GM13977 (cell line): ENCODE measurements around the gene RIGI.
A peak's percentile ranks its signal among the peaks of the same experiment; 100 is the strongest.
"Not testable (repeated sequence)": the region's sequence is repeated elsewhere in the genome, so short reads cannot be mapped to it uniquely, and the experiment has no call there.

Experiments
- DNase-seq: peaks from one replicate; pipeline ENCODE4 v3.0.0; 2012; ENCODE audit warnings: low spot score
- CTCF ChIP-seq: IDR thresholded peaks from 2 replicates; pipeline ENCODE4 v1.5.1; 2012; ENCODE audit warnings: mild to moderate bottlenecking, control low read depth; ENCODE audit not compliant: insufficient read depth; ENCODE audit errors: extremely low read depth, missing control alignments
- in situ Hi-C: fragments of 300-500 bp; cut with MboI; formaldehyde crosslinking; loops from one replicate; pipeline ENCODE4 v1.12.0; 2022; ENCODE audit warnings: low sequenced_read_pairs, low pct_unique_long_range_greater_than_20kb, mixed read lengths, inconsistent platforms; ENCODE audit not compliant: unreplicated experiment

Gene RIGI

GRCh38 chr9:32551276-32552051 lies 25.5 kb upstream of the RIGI start:
- peak; percentile 39 for DNase-seq
- no peak for TF ChIP-seq CTCF

GRCh38 chr9:32550562-32551275 lies 24.7 kb upstream of the RIGI start:
- no peak for TF ChIP-seq CTCF
- in situ Hi-C loops = loop anchor here (25.0 kb wide), 1 partner anchor 88 kb away; no protein-coding TSS in a partner anchor
- DNase-seq = peak; percentile 98

More at GRCh38 chr9:32551276-32552051, 25.5 kb upstream of the RIGI start:
- in situ Hi-C loops = loop anchor here (25.0 kb wide), 1 partner anchor 89 kb away; no protein-coding TSS in a partner anchor

GRCh38 chr9:32550150-32550561 lies 24.2 kb upstream of the RIGI start:
- no peak for DNase-seq
- TF ChIP-seq CTCF = no peak
- in situ Hi-C loops = loop anchor here (25.0 kb wide), 1 partner anchor 88 kb away; no protein-coding TSS in a partner anchor

- DNase-seq, in situ Hi-C loops: not testable (repeated sequence)
Measured at GRCh38 chr9:32548213-32548612, 22.2 kb upstream of the RIGI start.

GRCh38 chr9:32545884-32546283 lies 19.9 kb upstream of the RIGI start:
- in situ Hi-C loops = no loop called here
- no peak for TF ChIP-seq CTCF
- no peak for DNase-seq

- no peak for DNase-seq
- no peak for TF ChIP-seq CTCF
- in situ Hi-C loops = no loop called here
Measured at GRCh38 chr9:32543047-32543446, 17.1 kb upstream of the RIGI start.

- in situ Hi-C loops = no loop called here
- no peak for TF ChIP-seq CTCF
- no peak for DNase-seq
Measured at GRCh38 chr9:32533816-32534215, 7.8 kb upstream of the RIGI start.
